ENCODE data around the gene CACFD1. TPM values are rescaled to one million over a fixed set of nuclear protein-coding genes. Genes with fewer than 3 reads are reported as not detected.

The CACFD1 gene
- total and polyA plus RNA-seq, 9 of the 15 experiments (the other 6 are each of a cell fraction or from before 2014, with no cell fraction given): 0.11 to 1.4 (median 1.1) TPM; not detected in 2

GRCh38 chr9:133459476-133460404, at the start of gene CACFD1 (continued):
- TF ChIP-seq CLOCK (CRISPR knock-in tag; IDR thresholded peaks at IDR 0.05; ENCODE audit: borderline replicate concordance) (no peak), CGGBP1 (CRISPR knock-in tag; IDR thresholded peaks at IDR 0.05) (no peak), JUNB (CRISPR knock-in tag; conservative IDR thresholded peaks at IDR 0.05) (no peak), ZNF507 (tag; conservative IDR thresholded peaks at IDR 0.05) (no peak), HMGN3 (IDR thresholded peaks at IDR 0.05; ENCODE audit: borderline replicate concordance, extremely low read depth, insufficient read length, low read depth, low read length) (peak; percentile 64), SMARCA4 (IDR thresholded peaks at IDR 0.05) (no peak), ZSCAN32 (CRISPR knock-in tag; IDR thresholded peaks at IDR 0.05) (no peak), CAMTA2 (CRISPR knock-in tag; conservative IDR thresholded peaks at IDR 0.05) (no peak), RCOR1 (IDR thresholded peaks at IDR 0.05; ENCODE audit: borderline replicate concordance in 1 of 2, low read depth in 2 of 2, low read length in 2 of 2) (0 out of 4 replicates have a peak, but pooled peaks of 1 of the 2 experiments have one; percentile 11), KAT7 (CRISPR knock-in tag; IDR thresholded peaks at IDR 0.05; ENCODE audit: borderline replicate concordance) (no peak), MYC (IDR thresholded peaks at IDR 0.05; ENCODE audit: low read depth, low read length) (no peak), MYC (CRISPR knock-in tag; IDR thresholded peaks at IDR 0.05; ENCODE audit: borderline replicate concordance, low read depth) (no peak), ZHX1 (conservative IDR thresholded peaks at IDR 0.05; ENCODE audit: low read length) (no peak), JUND (IDR thresholded peaks at IDR 0.05; ENCODE audit: borderline replicate concordance, low read depth, low read length) (0 out of 2 replicates have a peak, but pooled peaks have one; percentile 7), JUND (tag; IDR thresholded peaks at IDR 0.05; ENCODE audit: borderline replicate concordance, low read depth, low read length) (no peak; the same call in 2 of the 3 replicates), SPI1 (IDR thresholded peaks at IDR 0.05; ENCODE audit: borderline replicate concordance, low read depth, low read length) (no peak)
- TF ChIP-seq, protein P1, sequence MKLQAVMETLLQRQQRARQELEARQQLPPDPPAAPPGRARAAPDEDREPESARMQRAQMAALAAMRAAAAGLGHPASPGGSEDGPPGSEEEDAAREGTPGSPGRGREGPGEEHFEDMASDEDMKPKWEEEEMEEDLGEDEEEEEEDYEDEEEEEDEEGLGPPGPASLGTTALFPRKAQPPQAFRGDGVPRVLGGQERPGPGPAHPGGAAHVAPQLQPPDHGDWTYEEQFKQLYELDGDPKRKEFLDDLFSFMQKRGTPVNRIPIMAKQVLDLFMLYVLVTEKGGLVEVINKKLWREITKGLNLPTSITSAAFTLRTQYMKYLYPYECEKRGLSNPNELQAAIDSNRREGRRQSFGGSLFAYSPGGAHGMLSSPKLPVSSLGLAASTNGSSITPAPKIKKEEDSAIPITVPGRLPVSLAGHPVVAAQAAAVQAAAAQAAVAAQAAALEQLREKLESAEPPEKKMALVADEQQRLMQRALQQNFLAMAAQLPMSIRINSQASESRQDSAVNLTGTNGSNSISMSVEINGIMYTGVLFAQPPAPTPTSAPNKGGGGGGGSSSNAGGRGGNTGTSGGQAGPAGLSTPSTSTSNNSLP (IDR thresholded peaks at IDR 0.05; ENCODE audit: borderline replicate concordance, low read depth, low read length): no peak
- TF ChIP-seq, protein P2, sequence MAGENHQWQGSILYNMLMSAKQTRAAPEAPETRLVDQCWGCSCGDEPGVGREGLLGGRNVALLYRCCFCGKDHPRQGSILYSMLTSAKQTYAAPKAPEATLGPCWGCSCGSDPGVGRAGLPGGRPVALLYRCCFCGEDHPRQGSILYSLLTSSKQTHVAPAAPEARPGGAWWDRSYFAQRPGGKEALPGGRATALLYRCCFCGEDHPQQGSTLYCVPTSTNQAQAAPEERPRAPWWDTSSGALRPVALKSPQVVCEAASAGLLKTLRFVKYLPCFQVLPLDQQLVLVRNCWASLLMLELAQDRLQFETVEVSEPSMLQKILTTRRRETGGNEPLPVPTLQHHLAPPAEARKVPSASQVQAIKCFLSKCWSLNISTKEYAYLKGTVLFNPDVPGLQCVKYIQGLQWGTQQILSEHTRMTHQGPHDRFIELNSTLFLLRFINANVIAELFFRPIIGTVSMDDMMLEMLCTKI (IDR thresholded peaks at IDR 0.05; ENCODE audit: partially characterized antibody): no peak
